Tongue (tissue), 2 donors: Measurements from ENCODE around the gene TIAM2. TPM values are rescaled to one million over a fixed set of nuclear protein-coding genes. Genes with fewer than 3 reads are reported as not detected.

Experiments used
- DNase-seq: peaks from one replicate; pipeline ENCODE4 v3.0.0-alpha.2; 2015
- total RNA-seq: library from RNA; depleted of rRNA; stranded (reverse); fragments of >200 nt; gene quantifications from one replicate; pipeline ENCODE4 v1.2.3, GENCODE V29; 2014

TIAM2 gene
- total RNA-seq, 1 donor from 2014 or later, result 32.2 TPM

GRCh38 chr6:155130161-155130853 lies 135.2 kb downstream of the TIAM2 start:
- no peak for DNase-seq

DNA sequence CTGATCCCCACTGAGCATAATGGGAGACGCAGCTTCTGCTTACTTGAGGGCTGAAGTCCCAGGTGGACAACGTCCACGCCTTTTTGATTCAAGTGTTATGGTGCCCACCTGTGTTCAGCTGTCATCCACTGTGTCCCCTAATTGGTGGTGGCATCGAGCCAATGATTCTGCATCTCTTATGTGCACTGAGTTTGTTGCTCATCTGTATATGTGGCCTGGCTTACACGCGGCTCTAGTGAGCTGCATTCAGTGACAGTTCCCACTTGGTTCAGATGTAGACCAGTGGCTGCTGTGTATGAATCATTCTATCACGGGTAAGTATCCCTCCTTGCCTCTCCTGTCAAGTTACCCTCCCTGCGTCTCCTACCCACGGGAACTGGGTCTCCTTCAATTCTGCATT lies 137.5 kb downstream of the TIAM2 start:
- no peak for DNase-seq

DNA sequence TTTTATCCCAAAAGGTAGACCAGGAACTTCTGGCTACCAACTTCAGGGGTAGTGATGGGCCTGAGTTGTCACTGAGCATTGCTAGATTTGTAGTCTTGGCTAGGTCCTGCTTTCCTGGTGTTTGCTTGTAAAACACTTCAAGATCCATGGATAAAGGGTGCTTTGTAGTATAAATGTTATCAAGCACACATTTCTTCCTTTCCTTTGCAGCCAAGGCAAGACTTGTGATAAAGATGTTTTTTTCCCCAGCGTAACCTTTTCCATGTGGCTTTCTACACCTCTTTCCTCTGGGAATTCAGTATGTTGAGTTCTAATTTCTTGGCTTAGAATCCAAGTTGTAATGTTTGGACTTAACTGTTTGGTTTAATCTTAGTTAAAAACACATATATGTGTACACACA lies 145.9 kb downstream of the TIAM2 start:
- no peak for DNase-seq

DNA sequence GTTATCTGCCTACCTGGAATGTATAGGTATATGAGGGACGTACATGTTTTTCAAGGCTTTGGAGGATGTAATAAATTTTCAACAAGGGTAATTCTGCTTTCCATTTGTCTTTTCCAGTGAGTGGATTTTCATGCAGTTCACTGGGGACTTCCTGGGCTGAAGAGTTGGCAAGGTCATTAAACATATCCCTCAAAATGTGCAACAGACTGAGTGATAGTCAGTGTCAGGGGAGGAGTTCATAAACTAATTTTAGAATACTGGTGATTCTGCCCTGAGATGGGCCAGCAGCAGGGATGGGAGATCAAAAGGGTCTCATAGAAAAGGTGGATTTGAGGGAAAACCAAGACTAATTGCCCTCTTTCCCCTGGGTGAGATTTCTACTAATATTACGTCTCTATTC lies 146.4 kb downstream of the TIAM2 start:
- no peak for DNase-seq

GRCh38 chr6:155142168-155143028 lies 147.3 kb downstream of the TIAM2 start:
- DNase-seq, result peak; percentile 35

DNA sequence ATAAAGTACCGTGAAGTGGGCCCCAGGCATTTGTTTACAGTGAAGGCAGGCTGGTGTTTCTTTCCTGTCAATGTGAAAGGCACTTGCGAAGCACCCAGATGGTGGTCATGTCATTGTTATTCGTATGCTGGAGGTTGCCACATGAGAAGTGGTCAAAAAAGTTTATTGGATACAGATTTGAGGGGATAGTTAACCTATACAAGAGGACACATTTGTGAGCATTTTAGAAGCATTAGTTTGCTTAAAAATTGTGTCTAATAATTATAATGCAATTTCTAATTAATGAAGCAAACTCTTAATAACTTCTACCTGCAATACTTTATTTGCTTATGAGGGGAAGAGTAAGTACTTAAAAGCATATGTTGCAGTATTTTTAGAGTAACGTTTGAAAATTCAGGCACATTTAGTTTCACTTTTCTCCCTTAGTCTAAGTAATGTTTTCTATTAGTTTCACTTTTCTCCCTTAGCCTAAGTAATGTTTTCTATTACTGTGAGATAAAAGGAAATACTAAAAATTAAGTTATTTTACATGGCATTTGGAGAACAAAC lies 148.0 kb downstream of the TIAM2 start:
- peak; percentile 18 for DNase-seq

GRCh38 chr6:155143578-155144106 lies 148.5 kb downstream of the TIAM2 start:
- DNase-seq, result no peak

GRCh38 chr6:155146205-155146604 lies 151.1 kb downstream of the TIAM2 start:
- DNase-seq, result no peak

- no peak for DNase-seq
Measured at GRCh38 chr6:155147958-155148663, 153.0 kb downstream of the TIAM2 start.

- no peak for DNase-seq
Measured at GRCh38 chr6:155150967-155151671, 156.0 kb downstream of the TIAM2 start.

- no peak for DNase-seq
Measured at GRCh38 chr6:155152211-155153076, 157.3 kb downstream of the TIAM2 start.

GRCh38 chr6:155154158-155154830 lies 159.2 kb downstream of the TIAM2 start:
- DNase-seq, result peak; percentile 79

DNA sequence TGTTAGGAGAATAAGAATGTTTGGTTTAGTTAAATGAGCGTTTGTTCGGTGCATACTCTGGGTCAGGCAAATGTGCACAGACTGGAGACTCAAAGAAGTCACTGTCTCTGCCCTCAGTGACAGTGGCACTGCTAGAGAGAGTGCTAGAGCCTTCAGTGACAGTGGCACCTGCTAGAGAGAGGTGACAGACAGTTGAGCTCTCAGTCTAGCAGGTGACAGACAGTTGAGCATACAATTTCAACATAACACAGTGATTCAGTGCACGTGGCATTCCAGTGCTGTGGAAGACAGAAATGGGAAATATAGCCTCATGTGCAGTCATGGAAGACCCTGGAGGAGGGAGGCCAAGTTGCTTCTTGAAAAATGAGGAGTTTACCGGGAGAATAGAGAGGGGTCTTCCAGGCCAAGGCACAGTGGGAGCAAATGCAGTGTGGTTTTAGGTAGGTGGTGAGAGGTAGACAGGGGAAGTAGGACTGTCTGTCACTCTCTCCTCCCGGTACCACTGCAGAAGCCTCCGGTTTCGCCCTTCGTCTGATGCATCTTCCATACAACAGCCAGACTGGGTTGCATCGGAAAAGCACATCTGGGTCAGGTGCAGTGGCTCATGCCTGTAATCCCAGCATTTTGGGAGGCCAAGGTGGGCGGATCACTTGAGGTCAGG lies 160.8 kb downstream of the TIAM2 start:
- no peak for DNase-seq

DNA sequence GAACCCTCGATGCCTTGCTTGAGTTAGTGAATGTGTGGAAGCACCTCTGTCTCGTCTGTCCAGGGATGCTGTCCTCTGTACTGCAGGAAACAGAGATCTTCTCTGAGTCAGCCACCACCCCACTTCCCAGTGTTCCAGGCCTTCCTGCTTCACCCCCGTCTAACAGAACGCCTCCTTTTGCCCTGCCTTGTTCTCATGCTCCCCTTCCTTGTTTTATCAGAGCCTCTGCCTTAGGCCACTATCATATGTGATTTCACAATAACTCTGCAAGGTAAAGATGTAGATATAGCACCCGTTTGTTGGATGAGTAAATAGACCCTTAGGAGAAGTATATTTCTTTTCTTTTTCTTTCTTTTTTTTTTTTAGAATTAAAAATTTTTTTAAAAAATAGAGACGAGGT lies 162.0 kb downstream of the TIAM2 start:
- no peak for DNase-seq

DNA sequence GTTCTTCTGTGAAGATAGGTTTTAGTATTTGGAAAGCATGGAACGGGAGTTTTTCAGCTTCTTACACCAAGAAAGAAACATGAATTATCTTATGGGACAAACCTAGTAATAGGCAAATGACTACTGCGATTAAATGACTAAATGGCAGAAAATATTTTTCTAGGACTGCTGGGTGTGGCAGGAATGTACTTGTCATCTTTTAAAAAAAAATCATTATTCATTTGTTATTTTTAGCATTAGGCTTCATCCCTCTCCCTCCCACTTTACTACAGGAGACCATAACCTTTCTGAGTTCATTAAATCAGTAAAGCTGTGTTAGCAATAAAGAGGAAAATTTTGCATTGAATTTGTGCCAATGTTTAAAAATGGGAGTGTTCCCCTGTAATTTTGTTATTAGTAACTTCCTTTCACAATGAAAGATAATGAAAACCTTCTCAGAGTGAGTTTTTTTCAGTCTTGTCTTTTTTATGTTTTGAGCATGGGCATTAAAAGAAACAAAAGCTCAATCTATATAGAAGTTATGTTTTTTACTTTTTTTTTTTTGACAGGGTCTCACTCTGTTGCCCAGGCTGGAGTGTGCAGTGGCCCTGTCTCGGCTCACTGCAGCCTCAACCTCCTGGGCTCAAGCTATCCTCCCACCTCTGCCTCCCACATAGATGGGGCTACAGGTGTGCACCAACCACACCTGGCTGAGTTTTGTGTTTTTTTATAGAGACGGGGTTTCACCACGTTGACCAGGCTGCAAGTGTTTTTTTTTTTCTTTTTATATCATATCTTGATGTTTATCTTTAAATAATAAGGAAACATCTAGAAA lies 163.1 kb downstream of the TIAM2 start:
- DNase-seq, result no peak

GRCh38 chr6:155162682-155163081 lies 167.6 kb downstream of the TIAM2 start:
- no peak for DNase-seq

DNA sequence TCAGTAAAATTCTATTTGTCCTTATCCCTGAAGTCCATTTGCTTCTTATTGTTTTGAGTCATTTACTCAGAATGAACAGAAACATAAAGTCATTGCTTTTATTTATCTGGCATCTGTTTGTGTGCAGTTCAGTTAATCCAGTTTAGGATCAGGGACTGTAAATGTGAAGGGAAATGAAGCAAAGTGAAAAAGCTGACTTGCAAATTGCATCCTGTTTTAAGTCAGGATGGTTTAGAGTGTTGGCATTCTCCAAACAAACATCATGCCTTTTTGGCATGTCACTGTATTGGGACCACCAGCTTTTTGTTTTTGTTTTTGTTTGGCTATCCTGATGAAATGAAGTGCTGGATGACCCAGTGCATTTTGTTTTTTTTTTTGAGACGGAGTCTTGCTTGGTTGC lies 168.5 kb downstream of the TIAM2 start:
- DNase-seq, result no peak

DNA sequence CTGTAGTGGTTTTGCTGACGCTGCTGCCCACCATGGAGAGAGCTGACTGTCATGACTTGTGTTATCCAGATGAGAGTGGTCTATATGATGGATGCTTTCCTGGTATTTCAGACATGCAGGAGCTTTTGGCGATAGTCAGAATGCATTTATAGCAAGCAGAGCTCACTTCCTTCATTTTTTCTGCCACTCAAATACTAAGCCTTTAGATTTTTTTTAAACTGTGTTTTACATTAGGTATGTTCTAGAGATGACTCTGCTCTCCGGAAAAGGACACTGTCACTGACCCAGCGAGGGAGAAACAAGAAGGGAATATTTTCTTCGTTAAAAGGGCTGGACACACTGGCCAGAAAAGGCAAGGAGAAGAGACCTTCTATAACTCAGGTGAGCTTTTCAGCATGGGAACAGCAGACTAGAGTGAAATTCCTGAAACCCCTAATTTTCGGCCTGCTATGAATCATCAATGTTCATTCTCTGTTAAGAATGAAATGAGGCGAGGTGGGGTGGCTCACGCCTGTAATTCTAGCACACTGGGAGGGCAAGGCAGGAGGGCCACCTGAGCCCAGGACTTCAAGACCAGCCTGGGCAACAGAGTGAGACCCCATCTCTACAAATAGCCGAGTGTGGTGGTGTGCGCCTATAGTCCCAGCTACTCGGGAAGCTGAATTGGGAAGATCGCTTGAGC lies 170.1 kb downstream of the TIAM2 start:
- DNase-seq, result no peak
